ENCODE results near the gene TMEM161A. TPM values are rescaled to one million over a fixed set of nuclear protein-coding genes. Genes with fewer than 3 reads are reported as not detected.

Gene TMEM161A
- total RNA-seq, 1 donor from 2014 or later: 27.1 TPM

- DNase-seq (ENCODE audit: low spot score): no peak
- Mint-ChIP-seq H3K9me3 (ENCODE audit: low read depth) (peaks cover 12% of the 10 kb centered on the region), H3K4me3 (ENCODE audit: unreplicated experiment) (no peak overlapping the region), H3K36me3 (ENCODE audit: low read depth) (peaks cover 24% of the 10 kb centered on the region), H3K27ac (ENCODE audit: unreplicated experiment) (no peak overlapping the region), H3K27me3 (ENCODE audit: low read depth) (no peaks in the 10 kb centered on the region), H3K4me1 (ENCODE audit: low read depth) (no peaks in the 10 kb centered on the region)
- TF ChIP-seq, protein P1, sequence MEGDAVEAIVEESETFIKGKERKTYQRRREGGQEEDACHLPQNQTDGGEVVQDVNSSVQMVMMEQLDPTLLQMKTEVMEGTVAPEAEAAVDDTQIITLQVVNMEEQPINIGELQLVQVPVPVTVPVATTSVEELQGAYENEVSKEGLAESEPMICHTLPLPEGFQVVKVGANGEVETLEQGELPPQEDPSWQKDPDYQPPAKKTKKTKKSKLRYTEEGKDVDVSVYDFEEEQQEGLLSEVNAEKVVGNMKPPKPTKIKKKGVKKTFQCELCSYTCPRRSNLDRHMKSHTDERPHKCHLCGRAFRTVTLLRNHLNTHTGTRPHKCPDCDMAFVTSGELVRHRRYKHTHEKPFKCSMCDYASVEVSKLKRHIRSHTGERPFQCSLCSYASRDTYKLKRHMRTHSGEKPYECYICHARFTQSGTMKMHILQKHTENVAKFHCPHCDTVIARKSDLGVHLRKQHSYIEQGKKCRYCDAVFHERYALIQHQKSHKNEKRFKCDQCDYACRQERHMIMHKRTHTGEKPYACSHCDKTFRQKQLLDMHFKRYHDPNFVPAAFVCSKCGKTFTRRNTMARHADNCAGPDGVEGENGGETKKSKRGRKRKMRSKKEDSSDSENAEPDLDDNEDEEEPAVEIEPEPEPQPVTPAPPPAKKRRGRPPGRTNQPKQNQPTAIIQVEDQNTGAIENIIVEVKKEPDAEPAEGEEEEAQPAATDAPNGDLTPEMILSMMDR (IDR thresholded peaks at IDR 0.05): no peak
Observed at GRCh38 chr19:19119325-19120237, 18.7 kb downstream of the TMEM161A start.

DNA sequence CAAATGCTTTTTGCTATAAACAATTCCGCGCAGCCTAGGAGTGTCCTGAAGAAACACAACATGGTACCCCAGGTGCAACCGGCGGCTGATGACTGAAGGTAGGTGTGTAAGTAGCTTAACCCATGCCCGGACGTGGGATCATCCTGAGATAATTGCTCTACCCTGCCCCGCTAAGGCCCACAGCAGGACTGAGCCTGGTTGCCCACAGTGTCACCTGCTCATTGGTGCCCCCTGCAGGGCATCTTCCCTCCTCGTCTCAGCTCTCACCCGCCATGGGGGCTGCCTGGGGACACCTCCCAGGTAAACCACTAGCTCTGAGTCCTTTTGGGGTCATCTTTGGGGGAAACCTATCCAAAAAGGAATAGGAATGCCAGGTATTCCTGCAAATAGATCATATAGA, 22.3 kb downstream of the TMEM161A start:
- TF ChIP-seq, protein P1 (IDR thresholded peaks at IDR 0.05): peak; percentile 67
- DNase-seq (ENCODE audit: low spot score): no peak
- H3K9me3 Mint-ChIP-seq (ENCODE audit: low read depth): no peaks in the 10 kb centered on the region
- peaks cover 7% of the 10 kb centered on the region for H3K36me3 Mint-ChIP-seq (ENCODE audit: low read depth)
- no peak overlapping the region for H3K27ac Mint-ChIP-seq (ENCODE audit: unreplicated experiment)
- no peaks in the 10 kb centered on the region for H3K27me3 Mint-ChIP-seq (ENCODE audit: low read depth)
- H3K4me3 Mint-ChIP-seq (ENCODE audit: unreplicated experiment): no peak overlapping the region
- H3K4me1 Mint-ChIP-seq (ENCODE audit: low read depth): no peaks in the 10 kb centered on the region

GRCh38 chr19:19113040-19113626, 25.1 kb downstream of the TMEM161A start:
- no peaks in the 10 kb centered on the region for H3K27me3 Mint-ChIP-seq (ENCODE audit: low read depth)
- peaks cover 13% of the 10 kb centered on the region for H3K4me1 Mint-ChIP-seq (ENCODE audit: low read depth)
- no peak overlapping the region for H3K27ac Mint-ChIP-seq (ENCODE audit: unreplicated experiment)
- no peak for DNase-seq (ENCODE audit: low spot score)
- H3K4me3 Mint-ChIP-seq (ENCODE audit: unreplicated experiment): no peak overlapping the region
- peaks cover 1% of the 10 kb centered on the region for H3K36me3 Mint-ChIP-seq (ENCODE audit: low read depth)
- TF ChIP-seq, protein P1 (IDR thresholded peaks at IDR 0.05): no peak
- no peaks in the 10 kb centered on the region for H3K9me3 Mint-ChIP-seq (ENCODE audit: low read depth)

GRCh38 chr19:19111967-19112580, 26.2 kb downstream of the TMEM161A start:
- Mint-ChIP-seq H3K36me3 (ENCODE audit: low read depth) (peaks cover 2% of the 10 kb centered on the region), H3K27me3 (ENCODE audit: low read depth) (no peaks in the 10 kb centered on the region), H3K27ac (ENCODE audit: unreplicated experiment) (no peak overlapping the region), H3K9me3 (ENCODE audit: low read depth) (no peaks in the 10 kb centered on the region), H3K4me1 (ENCODE audit: low read depth) (peaks cover 13% of the 10 kb centered on the region), H3K4me3 (ENCODE audit: unreplicated experiment) (no peak overlapping the region)
- TF ChIP-seq, protein P1 (IDR thresholded peaks at IDR 0.05): no peak
- no peak for DNase-seq (ENCODE audit: low spot score)

GRCh38 chr19:19111136-19111835, 27.0 kb downstream of the TMEM161A start:
- peaks cover 1% of the 10 kb centered on the region for H3K36me3 Mint-ChIP-seq (ENCODE audit: low read depth)
- H3K4me1 Mint-ChIP-seq (ENCODE audit: low read depth): peaks cover 13% of the 10 kb centered on the region
- no peak overlapping the region for H3K4me3 Mint-ChIP-seq (ENCODE audit: unreplicated experiment)
- no peaks in the 10 kb centered on the region for H3K27me3 Mint-ChIP-seq (ENCODE audit: low read depth)
- no peak for DNase-seq (ENCODE audit: low spot score)
- TF ChIP-seq, protein P1 (IDR thresholded peaks at IDR 0.05): no peak
- no peaks in the 10 kb centered on the region for H3K9me3 Mint-ChIP-seq (ENCODE audit: low read depth)
- no peak overlapping the region for H3K27ac Mint-ChIP-seq (ENCODE audit: unreplicated experiment)

Data from chondrocyte (in vitro differentiated cells).